Measurements from ENCODE around the gene CEMP1.

GRCh38 chr16:2482708-2483534 is 48.3 kb downstream of the CEMP1 start:
- TF ChIP-seq POLR2A (IDR thresholded peaks at IDR 0.05; ENCODE audit: low read depth, low read length), result no peak
- no peak for TF ChIP-seq POLR2AphosphoS5 (IDR thresholded peaks at IDR 0.05; ENCODE audit: low read depth, low read length)
